Activated T-cell treated with anti-CD3 and anti-CD28 coated beads for 4 hours (primary cell): ENCODE measurements around the gene MUC13.

ENCODE experiments used
- DNase-seq: peaks from one replicate; pipeline ENCODE4 v3.0.0-alpha.2; 2020

Gene MUC13

DNA sequence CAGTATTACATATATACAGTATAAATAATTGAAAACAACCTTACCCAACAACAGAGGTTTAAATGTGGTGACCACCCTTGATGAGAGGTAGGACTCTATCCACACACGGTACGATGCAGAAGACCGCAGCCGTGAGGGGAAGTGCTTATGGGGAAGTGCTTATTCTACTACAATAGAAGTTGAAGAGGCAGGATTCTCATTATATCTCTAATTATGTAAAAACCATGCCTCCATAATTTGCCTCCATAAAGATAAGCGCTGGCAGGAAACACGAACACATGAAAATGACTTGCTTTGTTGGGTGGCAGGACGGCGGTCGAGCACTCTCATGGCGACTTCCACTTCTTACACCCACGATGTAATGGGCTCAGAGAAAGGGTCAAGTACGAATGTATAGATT, 7.2 kb upstream of the MUC13 start:
- DNase-seq = no peak

- DNase-seq = no peak
These were observed 5.1 kb upstream of the MUC13 start for GRCh38 chr3:124939661-124940060.

- DNase-seq = no peak
These were observed 4.3 kb upstream of the MUC13 start for GRCh38 chr3:124938896-124939295.

DNA sequence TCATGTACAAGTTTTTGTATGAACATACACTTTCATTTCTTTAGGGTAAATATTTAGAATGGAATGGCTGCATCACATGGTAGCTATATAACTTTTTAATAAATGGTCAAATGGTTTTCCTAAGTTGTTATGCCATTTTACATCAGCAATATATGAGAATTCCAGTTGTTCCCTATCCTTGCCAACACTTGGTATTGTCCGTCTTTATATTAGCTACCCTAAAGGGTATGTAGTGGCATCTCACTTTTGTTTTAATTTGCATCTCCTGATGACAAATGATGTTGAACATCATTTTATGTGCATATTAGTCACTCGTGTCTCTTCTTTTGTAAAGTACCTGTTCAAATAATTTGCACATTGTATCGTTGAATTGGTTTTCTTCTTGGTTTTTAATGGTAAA, 2.5 kb upstream of the MUC13 start:
- no peak for DNase-seq

GRCh38 chr3:124935794-124936542, 1.4 kb upstream of the MUC13 start:
- no peak for DNase-seq

DNA sequence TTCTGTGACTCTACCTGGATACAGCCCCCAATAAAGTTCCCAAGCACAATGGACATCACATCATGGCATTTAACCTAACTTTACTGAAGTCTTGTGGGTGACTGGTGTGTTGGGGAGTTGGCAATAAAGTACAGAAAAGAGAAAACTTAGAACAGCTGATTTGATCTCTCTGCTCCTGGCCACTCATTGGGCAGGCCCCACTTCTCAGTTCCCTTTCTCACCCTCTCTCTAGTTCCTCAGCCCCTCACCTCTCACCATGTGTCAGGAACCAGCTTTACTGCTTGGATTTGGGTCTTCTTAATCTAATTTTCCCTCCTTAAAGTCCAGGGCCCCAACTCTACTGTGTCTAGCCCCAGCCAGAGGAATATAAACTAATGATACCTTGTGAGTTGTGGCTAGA, 713 bp upstream of the MUC13 start:
- no peak for DNase-seq

DNA sequence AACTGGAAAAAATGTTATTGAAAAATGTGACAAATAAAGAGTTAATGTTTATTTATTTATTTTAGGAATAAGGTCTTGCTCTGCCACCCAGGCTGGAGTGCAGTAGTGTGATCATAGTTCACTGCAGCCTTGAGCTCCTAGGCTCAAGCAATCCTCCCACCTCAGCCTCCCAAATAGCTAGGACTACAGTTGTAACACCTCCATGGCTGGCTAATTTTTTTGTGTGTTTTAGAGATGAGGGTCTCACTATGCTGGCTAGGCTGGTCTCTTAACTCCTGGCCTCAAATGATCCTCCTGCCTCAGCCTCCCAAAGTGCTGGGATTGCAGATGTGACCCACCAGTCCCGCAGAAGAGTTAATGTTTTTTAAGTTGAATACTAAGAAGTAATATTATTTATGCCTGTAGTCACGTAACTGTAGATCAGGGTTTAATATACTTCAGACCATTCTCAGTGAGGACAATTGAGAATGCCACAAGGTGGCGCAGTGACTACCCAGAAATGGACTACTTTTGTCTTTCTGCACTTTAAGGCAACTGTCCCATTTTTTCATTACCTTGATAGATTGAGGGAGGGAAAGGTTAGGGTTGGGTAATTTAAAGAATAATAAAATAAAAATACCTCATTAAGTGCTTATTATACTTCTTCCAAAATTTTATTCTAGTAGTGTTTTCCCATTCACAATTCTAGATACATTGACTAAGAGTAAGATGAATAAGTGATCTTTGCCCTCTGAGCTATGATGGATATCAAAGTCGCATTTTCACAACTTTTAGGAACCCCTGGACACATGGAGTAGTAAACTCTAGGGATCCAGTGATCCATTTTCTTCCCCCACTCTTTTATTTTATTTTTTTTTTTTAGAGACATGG, 6.0 kb downstream of the MUC13 start:
- peak; percentile 50 for DNase-seq

GRCh38 chr3:124927574-124928045, 6.9 kb downstream of the MUC13 start:
- DNase-seq = no peak

GRCh38 chr3:124926426-124927101, 8.0 kb downstream of the MUC13 start:
- DNase-seq = no peak

DNA sequence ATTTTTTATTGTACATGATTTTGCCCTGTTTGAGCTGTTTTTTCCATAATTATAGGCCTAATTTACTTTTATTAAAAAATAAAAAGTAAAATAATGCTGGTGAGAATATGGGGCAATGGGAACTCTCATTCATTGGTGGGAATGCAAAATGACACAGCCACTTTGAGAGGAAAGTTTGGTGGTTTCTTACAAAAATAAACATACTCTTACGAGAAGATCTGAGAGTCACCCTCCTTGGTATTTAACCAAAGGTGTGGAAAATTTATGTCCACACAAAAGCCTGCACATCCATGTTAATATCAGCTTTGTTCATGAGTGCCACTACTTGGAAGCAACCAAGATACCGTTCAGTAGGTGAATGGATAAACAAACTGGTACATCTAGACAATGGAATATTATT, 9.8 kb downstream of the MUC13 start:
- no peak for DNase-seq

DNA sequence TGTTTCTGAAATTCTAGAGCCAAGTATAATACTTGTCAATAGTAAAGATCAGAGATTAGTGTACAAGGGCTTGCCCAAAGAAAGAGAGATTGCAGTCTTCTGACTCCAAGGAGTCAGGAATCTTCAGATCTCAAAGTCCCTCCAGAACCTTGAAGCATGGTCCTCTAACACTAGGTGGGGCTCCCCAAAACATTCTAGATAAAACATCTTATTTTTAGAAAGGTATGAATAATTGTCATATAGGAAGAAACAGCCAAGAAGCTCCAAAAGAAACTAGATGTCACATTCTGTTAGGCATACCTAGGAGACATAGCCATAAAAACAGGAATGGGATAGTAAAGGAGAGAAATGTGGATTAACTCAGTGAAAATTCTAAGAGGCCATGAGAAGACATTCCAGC, 10.7 kb downstream of the MUC13 start:
- no peak for DNase-seq

DNA sequence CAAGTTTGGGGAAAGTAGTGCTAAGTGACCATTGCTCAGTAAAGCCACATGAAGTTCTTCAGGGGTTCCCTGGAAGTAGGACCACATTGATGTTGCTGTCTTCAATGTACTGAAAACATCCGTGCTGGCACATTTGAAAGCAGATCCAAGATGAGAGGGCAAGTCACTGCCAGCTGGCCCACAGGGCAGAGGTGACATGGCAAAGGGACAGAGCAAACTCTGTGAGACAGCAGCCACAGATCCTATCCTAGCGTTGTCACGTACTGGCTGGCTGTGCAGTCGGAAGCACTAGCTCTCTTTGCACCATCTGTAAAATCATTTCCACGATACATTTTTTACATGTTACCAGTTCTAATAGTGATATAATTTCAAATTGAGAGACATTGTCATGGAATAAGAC, 13.8 kb downstream of the MUC13 start:
- DNase-seq = no peak

- DNase-seq = no peak
These were observed 14.8 kb downstream of the MUC13 start for GRCh38 chr3:124919756-124920155.

- no peak for DNase-seq
These were observed 16.0 kb downstream of the MUC13 start for GRCh38 chr3:124918524-124918923.

- no peak for DNase-seq
These were observed 17.6 kb downstream of the MUC13 start for GRCh38 chr3:124916837-124917409.

DNA sequence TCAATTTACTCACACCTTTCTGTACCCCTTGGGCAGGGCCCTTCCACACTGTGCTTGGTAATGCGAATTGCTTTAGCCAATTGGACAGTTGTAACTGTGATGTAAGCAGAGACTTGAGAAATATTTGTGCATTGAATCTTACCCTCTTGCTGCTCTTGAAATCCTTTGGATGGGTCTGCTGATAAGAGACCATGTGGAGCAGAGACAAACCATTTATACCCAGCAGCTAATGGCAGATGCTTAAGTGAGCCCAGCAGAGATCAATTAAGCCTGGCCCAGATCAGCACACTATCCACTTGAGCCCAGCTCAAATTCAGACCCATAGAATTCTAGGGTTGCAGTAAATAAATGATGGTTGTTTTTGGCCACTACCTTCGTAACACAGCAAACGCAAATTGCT, 19.3 kb downstream of the MUC13 start:
- no peak for DNase-seq

GRCh38 chr3:124907957-124908356, 26.6 kb downstream of the MUC13 start:
- no peak for DNase-seq

GRCh38 chr3:124904835-124905492, 29.6 kb downstream of the MUC13 start:
- no peak for DNase-seq

GRCh38 chr3:124903896-124904834, 30.4 kb downstream of the MUC13 start:
- DNase-seq = no peak

DNA sequence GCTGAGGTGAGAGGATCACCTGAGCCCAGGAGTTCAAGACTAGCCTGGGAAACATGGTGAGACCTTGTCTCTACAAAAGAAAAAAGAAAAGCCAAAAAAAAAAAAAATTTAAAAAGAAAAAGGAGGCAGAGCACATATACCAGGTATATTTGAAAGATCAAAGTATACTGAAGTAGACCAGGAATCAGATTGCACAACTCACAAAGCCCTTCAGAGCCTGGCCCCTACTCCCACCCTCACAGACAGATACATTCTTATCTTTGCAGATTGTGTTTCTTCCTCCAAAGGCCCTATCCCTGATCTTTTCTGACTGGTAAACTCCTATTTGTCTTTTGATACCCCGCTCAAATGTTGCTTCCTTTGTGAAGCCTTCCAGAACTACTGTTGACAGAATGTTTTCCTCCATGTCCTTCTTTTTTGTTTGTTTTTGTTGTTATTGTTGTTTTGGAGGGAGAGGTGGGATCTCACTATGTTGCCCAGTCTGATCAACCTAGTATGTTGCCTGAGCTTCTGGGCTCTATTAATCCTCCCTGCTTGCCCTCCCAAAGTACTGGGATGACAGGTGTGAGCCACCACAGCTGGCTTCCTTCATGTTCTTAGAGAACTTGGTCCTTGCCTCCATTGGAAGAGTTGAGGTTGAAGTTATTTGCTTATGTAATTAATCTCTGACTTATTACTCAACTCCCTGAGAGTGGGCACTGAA, 37.6 kb downstream of the MUC13 start:
- DNase-seq = no peak

- DNase-seq = no peak
These were observed 38.8 kb downstream of the MUC13 start for GRCh38 chr3:124895756-124896155.
